WTC11 (cell line): Measurements from ENCODE around the gene C1QBP.

Experiments
- E2F1 ChIP-seq: sonication (generic); formaldehyde crosslinking; IDR thresholded peaks from 2 replicates; pipeline ENCODE4 v1.8.0; 2022; ENCODE audit warnings: mild to moderate bottlenecking, missing genetic modification reagents
- ELF4 ChIP-seq: sonication (generic); formaldehyde crosslinking; IDR thresholded peaks from 2 replicates; pipeline ENCODE4 v1.8.1; 2022; ENCODE audit warnings: low read depth, mild to moderate bottlenecking, moderate library complexity, missing genetic modification reagents
- RELA ChIP-seq: sonication (generic); formaldehyde crosslinking; IDR thresholded peaks from 2 replicates; pipeline ENCODE4 v1.8.1; 2022; ENCODE audit warnings: missing genetic modification reagents, mild to moderate bottlenecking, borderline replicate concordance
- TF ChIP-seq, protein P1 (sequence below): sonication (generic); formaldehyde crosslinking; IDR thresholded peaks from 2 replicates; pipeline ENCODE4 v1.8.0; 2022; ENCODE audit warnings: mild to moderate bottlenecking, missing genetic modification reagents
- TF ChIP-seq, protein P2 (sequence below): fragments of 200-600 bp; IDR thresholded peaks from 2 replicates; pipeline ENCODE4 v1.8.0; 2022; ENCODE audit warnings: antibody characterized with exemption

DNA sequence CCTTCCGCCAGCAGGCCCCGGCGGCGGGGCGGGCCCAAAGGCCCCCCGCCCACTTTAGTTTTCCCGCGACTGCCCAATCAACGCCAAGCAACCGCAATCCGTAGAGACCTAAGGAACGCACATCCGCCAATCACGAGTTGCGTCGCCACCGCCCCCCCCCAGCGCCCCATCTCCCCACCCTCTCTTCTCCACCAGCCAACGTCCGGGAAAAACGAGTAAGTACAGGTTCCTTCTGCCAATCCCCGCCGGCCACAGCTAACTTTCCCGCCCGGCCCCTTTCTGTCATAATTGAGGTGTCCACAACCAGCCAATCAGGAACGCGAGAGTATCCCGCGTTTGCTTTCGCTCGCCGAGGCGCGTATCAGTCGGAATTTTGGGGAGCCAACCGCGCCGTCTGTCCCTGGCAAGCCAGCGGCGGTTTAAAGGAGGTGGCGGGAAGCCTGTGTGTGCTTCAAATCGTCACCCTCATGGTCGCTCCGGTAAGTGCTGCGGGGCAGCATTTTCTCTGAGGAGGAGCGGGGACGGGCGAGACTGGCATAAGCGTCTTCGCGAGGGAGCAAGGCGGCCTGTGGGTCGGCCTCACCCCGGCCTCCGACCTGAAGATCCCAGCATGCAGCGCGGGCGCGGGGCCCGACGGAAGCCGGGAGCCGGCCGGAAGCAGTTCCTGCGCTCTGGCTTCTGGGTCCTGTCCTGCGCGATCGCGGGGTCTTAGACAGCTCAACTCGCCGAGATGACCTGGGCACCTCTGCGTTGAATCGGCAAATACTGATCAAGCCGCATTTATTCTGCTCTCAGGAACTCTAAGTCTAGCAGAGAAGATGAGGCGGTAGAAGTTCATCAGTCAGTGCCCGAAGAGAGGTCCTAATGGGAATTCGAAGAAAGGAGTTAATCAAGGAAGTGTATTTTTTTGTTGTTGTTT lies 47.5 kb upstream of the C1QBP start, which contains the start of gene MIS12:
- TF ChIP-seq, protein P1, sequence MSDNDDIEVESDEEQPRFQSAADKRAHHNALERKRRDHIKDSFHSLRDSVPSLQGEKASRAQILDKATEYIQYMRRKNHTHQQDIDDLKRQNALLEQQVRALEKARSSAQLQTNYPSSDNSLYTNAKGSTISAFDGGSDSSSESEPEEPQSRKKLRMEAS (CRISPR knock-in tag): peak; percentile 83
- TF ChIP-seq E2F1 (no peak), RELA (CRISPR knock-in tag) (no peak), ELF4 (no peak)
- TF ChIP-seq, protein P2, sequence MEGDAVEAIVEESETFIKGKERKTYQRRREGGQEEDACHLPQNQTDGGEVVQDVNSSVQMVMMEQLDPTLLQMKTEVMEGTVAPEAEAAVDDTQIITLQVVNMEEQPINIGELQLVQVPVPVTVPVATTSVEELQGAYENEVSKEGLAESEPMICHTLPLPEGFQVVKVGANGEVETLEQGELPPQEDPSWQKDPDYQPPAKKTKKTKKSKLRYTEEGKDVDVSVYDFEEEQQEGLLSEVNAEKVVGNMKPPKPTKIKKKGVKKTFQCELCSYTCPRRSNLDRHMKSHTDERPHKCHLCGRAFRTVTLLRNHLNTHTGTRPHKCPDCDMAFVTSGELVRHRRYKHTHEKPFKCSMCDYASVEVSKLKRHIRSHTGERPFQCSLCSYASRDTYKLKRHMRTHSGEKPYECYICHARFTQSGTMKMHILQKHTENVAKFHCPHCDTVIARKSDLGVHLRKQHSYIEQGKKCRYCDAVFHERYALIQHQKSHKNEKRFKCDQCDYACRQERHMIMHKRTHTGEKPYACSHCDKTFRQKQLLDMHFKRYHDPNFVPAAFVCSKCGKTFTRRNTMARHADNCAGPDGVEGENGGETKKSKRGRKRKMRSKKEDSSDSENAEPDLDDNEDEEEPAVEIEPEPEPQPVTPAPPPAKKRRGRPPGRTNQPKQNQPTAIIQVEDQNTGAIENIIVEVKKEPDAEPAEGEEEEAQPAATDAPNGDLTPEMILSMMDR: no peak
